ENCODE measurements around the gene TAF1D.

GRCh38 chr11:93773045-93773477 is 31.8 kb upstream of the TAF1D start:
- TF ChIP-seq CTCF (IDR thresholded peaks at IDR 0.05) (no peak), POLR2AphosphoS5 (IDR thresholded peaks at IDR 0.05) (no peak)

Data from breast epithelium (tissue), 3 donors.